Neural cell (in vitro differentiated cells): ENCODE measurements around the gene BLMH. TPM values are rescaled to one million over a fixed set of nuclear protein-coding genes. Genes with fewer than 3 reads are reported as not detected.

Source experiments
- H2AFZ ChIP-seq: fragments of 200-600, 300-800 bp; sonication (generic), shearing (Covaris generic); 2 replicates; pipeline ENCODE4 v1.6.0; 2014; ENCODE audit warnings: low read depth, mild to moderate bottlenecking, antibody characterized with exemption, low read length, moderate library complexity
- H3F3A ChIP-seq: fragments of 200-600 bp; shearing (Covaris generic); 2 replicates; pipeline ENCODE4 v1.6.1; 2016; ENCODE audit warnings: mild to moderate bottlenecking, moderate library complexity, mixed read lengths, antibody characterized with exemption, low read length; ENCODE audit not compliant: insufficient read depth, poor library complexity, severe bottlenecking
- H3K27ac ChIP-seq: fragments of 200-600, 300-800 bp; sonication (generic), shearing (Covaris generic); 2 replicates; pipeline ENCODE4 v1.5.1; 2014; ENCODE audit warnings: mild to moderate bottlenecking, low read length, moderate library complexity
- H3K27me3 ChIP-seq: fragments of 300-800, 200-600 bp; sonication (generic), shearing (Covaris generic); 2 replicates; pipeline ENCODE4 v1.6.0; 2014; ENCODE audit warnings: mild to moderate bottlenecking, low read depth, low read length, moderate library complexity; ENCODE audit not compliant: insufficient read depth
- H3K36me3 ChIP-seq: fragments of 300-800, 200-600 bp; sonication (generic), shearing (Covaris generic); 2 replicates; pipeline ENCODE4 v1.5.1; 2014; ENCODE audit warnings: mild to moderate bottlenecking, antibody characterized with exemption, low read length, moderate library complexity; ENCODE audit not compliant: insufficient read depth
- H3K4me2 ChIP-seq: fragments of 300-800, 200-600 bp; sonication (generic), shearing (Covaris generic); 2 replicates; pipeline ENCODE4 v1.6.0; 2014; ENCODE audit warnings: mild to moderate bottlenecking, low read length
- H3K4me3 ChIP-seq: fragments of 300-800, 200-600 bp; sonication (generic), shearing (Covaris generic); 2 replicates; pipeline ENCODE4 v1.5.1; 2014; ENCODE audit warnings: mild to moderate bottlenecking, low read length, moderate library complexity
- H3K79me2 ChIP-seq: fragments of 200-600 bp; shearing (Covaris generic); replicated peaks from 2 replicates; pipeline ENCODE4 v1.6.0; 2014; ENCODE audit warnings: mild to moderate bottlenecking, low read length, moderate library complexity; ENCODE audit not compliant: insufficient read depth
- H3K9ac ChIP-seq: fragments of 300-800, 200-600 bp; sonication (generic), shearing (Covaris generic); 2 replicates; pipeline ENCODE4 v1.6.1; 2016; ENCODE audit warnings: mild to moderate bottlenecking, low read length, mixed read lengths
- H3K9me2 ChIP-seq: fragments of 200-600 bp; shearing (Covaris generic); 2 replicates; pipeline ENCODE4 v1.6.1; 2016; ENCODE audit warnings: mild to moderate bottlenecking, low read length, mixed read lengths; ENCODE audit not compliant: insufficient read depth
- H3K9me3 ChIP-seq: fragments of 200-600, 300-800 bp; sonication (generic), shearing (Covaris generic); 2 replicates; pipeline ENCODE4 v1.6.1; 2016; ENCODE audit warnings: mild to moderate bottlenecking, mixed run types, low read length, moderate library complexity, mixed read lengths
- H4K20me1 ChIP-seq: fragments of 200-600 bp; shearing (Covaris generic); 2 replicates; pipeline ENCODE4 v1.6.1; 2016; ENCODE audit warnings: mild to moderate bottlenecking, mixed run types; ENCODE audit not compliant: insufficient read depth
- CTCF ChIP-seq: fragments of 450-650 bp; IDR thresholded peaks from 2 replicates; pipeline ENCODE4 v1.5.1; 2014; ENCODE audit warnings: antibody characterized with exemption, mild to moderate bottlenecking, moderate library complexity; ENCODE audit not compliant: poor library complexity, severe bottlenecking
- EP300 ChIP-seq: fragments of 450-650 bp; conservative IDR thresholded peaks from 2 replicates; pipeline ENCODE4 v1.6.1; 2014; ENCODE audit warnings: antibody characterized with exemption, mild to moderate bottlenecking, moderate library complexity; ENCODE audit not compliant: poor library complexity, severe bottlenecking
- EZH2 ChIP-seq: fragments of 200-600, 300-800 bp; shearing (Covaris generic), sonication (generic); IDR thresholded peaks from 2 replicates; pipeline ENCODE4 v1.6.1; 2014; ENCODE audit warnings: antibody characterized with exemption, low read length, borderline replicate concordance, mild to moderate bottlenecking; ENCODE audit not compliant: insufficient read depth, poor library complexity, severe bottlenecking
- MXI1 ChIP-seq: fragments of 450-650 bp; conservative IDR thresholded peaks from 2 replicates; pipeline ENCODE4 v1.6.1; 2014; ENCODE audit warnings: antibody characterized with exemption, mild to moderate bottlenecking; ENCODE audit not compliant: poor library complexity, severe bottlenecking
- POLR2AphosphoS5 ChIP-seq: IDR thresholded peaks from 2 replicates; pipeline ENCODE4 v1.6.1; 2012
- RAD21 ChIP-seq: fragments of 450-650 bp; conservative IDR thresholded peaks from 2 replicates; pipeline ENCODE4 v1.6.1; 2014; ENCODE audit warnings: antibody characterized with exemption, mild to moderate bottlenecking, moderate library complexity
- REST ChIP-seq: IDR thresholded peaks from 2 replicates; pipeline ENCODE4 v1.6.1; 2012; ENCODE audit warnings: borderline replicate concordance
- SMC3 ChIP-seq: fragments of 450-650 bp; conservative IDR thresholded peaks from 2 replicates; pipeline ENCODE4 v1.6.1; 2014; ENCODE audit warnings: antibody characterized with exemption, mild to moderate bottlenecking, moderate library complexity; ENCODE audit not compliant: poor library complexity
- TAF1 ChIP-seq: IDR thresholded peaks from 2 replicates; pipeline ENCODE4 v1.6.1; 2012; ENCODE audit warnings: low read depth
- polyA plus RNA-seq: library from polyadenylated mRNA; depleted of rRNA; stranded (reverse); fragments of >200 nt; gene quantifications from 2 replicates; pipeline ENCODE4 v1.2.3, GENCODE V29; 2014

The BLMH gene
- polyA plus RNA-seq, 1 donor from 2014 or later: 44.3 TPM

GRCh38 chr17:30212750-30213149 lies 79.0 kb downstream of the BLMH start:
- H3K79me2 ChIP-seq: no peaks in the 10 kb centered on the region
- H3K27ac ChIP-seq: no peak overlapping the region
- no peaks in the 10 kb centered on the region for H3K9me3 ChIP-seq
- no peaks in the 10 kb centered on the region for H3K27me3 ChIP-seq
- no peaks in the 10 kb centered on the region for H3K36me3 ChIP-seq
- no peak overlapping the region for H3K4me3 ChIP-seq
- no peak for TF ChIP-seq MXI1
- TF ChIP-seq EZH2: no peak
- TF ChIP-seq REST: no peak
- no peak for TF ChIP-seq SMC3
- no peak for TF ChIP-seq RAD21
- TF ChIP-seq CTCF: no peak
- no peak for TF ChIP-seq POLR2AphosphoS5
- no peak for TF ChIP-seq EP300
- no peak for TF ChIP-seq TAF1
- no peak overlapping the region for H2AFZ ChIP-seq
- H3K9ac ChIP-seq: no peak overlapping the region
- no peaks in the 10 kb centered on the region for H3F3A ChIP-seq
- no peak overlapping the region for H3K4me2 ChIP-seq
- no peaks in the 10 kb centered on the region for H3K9me2 ChIP-seq
- no peaks in the 10 kb centered on the region for H4K20me1 ChIP-seq

- Histone ChIP-seq H3K9me3 (no peaks in the 10 kb centered on the region), H3K9ac (no peak overlapping the region), H3K4me2 (no peak overlapping the region), H3K79me2 (no peaks in the 10 kb centered on the region), H3K27ac (no peak overlapping the region), H2AFZ (no peak overlapping the region), H3K36me3 (no peaks in the 10 kb centered on the region), H3F3A (no peaks in the 10 kb centered on the region), H3K4me3 (no peak overlapping the region), H4K20me1 (no peaks in the 10 kb centered on the region), H3K27me3 (no peaks in the 10 kb centered on the region), H3K9me2 (no peaks in the 10 kb centered on the region)
- TF ChIP-seq RAD21: no peak
- TF ChIP-seq TAF1: no peak
- no peak for TF ChIP-seq REST
- no peak for TF ChIP-seq SMC3
- TF ChIP-seq POLR2AphosphoS5: no peak
- no peak for TF ChIP-seq EP300
- TF ChIP-seq CTCF: no peak
- no peak for TF ChIP-seq EZH2
- no peak for TF ChIP-seq MXI1
These were observed 80.4 kb downstream of the BLMH start for GRCh38 chr17:30211371-30211770.
